NCI-H2171 treated with DMSO at 0.1 percent for 48 hours (cell line): Measurements from ENCODE around the gene CDK8.

Experiments
- DNase-seq: peaks from one replicate; lab custom pipeline; 2025; lab: John Stamatoyannopoulos, UW

CDK8 gene

GRCh38 chr13:26442541-26442940 lies 188.6 kb downstream of the CDK8 start:
- DNase-seq = no peak

GRCh38 chr13:26445092-26445491 lies 191.2 kb downstream of the CDK8 start:
- no peak for DNase-seq

- DNase-seq = no peak
These were observed 192.8 kb downstream of the CDK8 start for GRCh38 chr13:26446751-26447150.

- no peak for DNase-seq
These were observed 194.1 kb downstream of the CDK8 start for GRCh38 chr13:26448032-26448431.

- no peak for DNase-seq
These were observed 195.3 kb downstream of the CDK8 start for GRCh38 chr13:26449063-26449848.
